K562 (cell line): ENCODE data around the gene MGAT4B. TPM values are rescaled to one million over a fixed set of nuclear protein-coding genes. Genes with fewer than 3 reads are reported as not detected.

Experiments
- HEY1 ChIP-seq: fragments of 250-450 bp; sonication (Bioruptor Pico); IDR thresholded peaks from 2 replicates; pipeline ENCODE4 v1.5.0; 2020; ENCODE audit warnings: mild to moderate bottlenecking, moderate library complexity, borderline replicate concordance
- PHTF2 ChIP-seq: fragments of 250-450 bp; sonication (Bioruptor Pico); IDR thresholded peaks from 2 replicates; pipeline ENCODE4 v1.5.0; 2021; ENCODE audit warnings: mild to moderate bottlenecking
- POLR2G ChIP-seq: fragments of 200-400 bp; formaldehyde crosslinking; IDR thresholded peaks from 2 replicates; pipeline ENCODE4 v1.6.1; 2017; ENCODE audit warnings: low read depth, mild to moderate bottlenecking, antibody characterized with exemption, low read length, moderate library complexity
- POLR2H ChIP-seq: IDR thresholded peaks from 2 replicates; pipeline ENCODE4 v1.6.1; 2016; ENCODE audit warnings: missing genetic modification characterization, low read depth, mild to moderate bottlenecking, control low read depth, missing compliant biosample characterization, moderate library complexity
- RAD21 ChIP-seq, 2 experiments: fragments of 250-450 bp in 1 of 2; fragments of 450-650 bp in 1 of 2; sonication (Bioruptor Pico) in 1 of 2; formaldehyde crosslinking in 1 of 2; IDR thresholded peaks in 1 of 2; conservative IDR thresholded peaks in 1 of 2; 2 replicates each; pipeline versions ENCODE4 v1.4.0 to v1.8.0; 2020 to 2022; ENCODE audit warnings: mild to moderate bottlenecking in 2 of 2, moderate library complexity in 1 of 2
- RBM22 ChIP-seq: fragments of 200-400 bp; formaldehyde crosslinking; IDR thresholded peaks from 2 replicates; pipeline ENCODE4 v1.6.1; 2018; ENCODE audit warnings: low read length, low read depth; ENCODE audit not compliant: poor library complexity, severe bottlenecking
- REST ChIP-seq, 2 experiments: fragments of 450-650 bp; formaldehyde crosslinking in 1 of 2; IDR thresholded peaks; 2 replicates each; pipeline versions ENCODE4 v1.4.0 to v1.6.1; 2014 to 2020; ENCODE audit warnings: mild to moderate bottlenecking in 2 of 2, borderline replicate concordance in 1 of 2, low read depth in 1 of 2
- SMAD1 ChIP-seq: fragments of 150-350 bp; IDR thresholded peaks from 2 replicates; pipeline ENCODE4 v1.6.1; 2014; ENCODE audit warnings: low read length, low read depth; ENCODE audit not compliant: partially characterized antibody
- ZBTB43 ChIP-seq: sonication (generic); formaldehyde crosslinking; IDR thresholded peaks from 2 replicates; pipeline ENCODE4 v1.8.0; 2023; ENCODE audit warnings: mild to moderate bottlenecking, missing genetic modification reagents
- ZFPM2 ChIP-seq: fragments of 250-450 bp; sonication (Bioruptor Pico); IDR thresholded peaks from 2 replicates; pipeline ENCODE4 v1.5.1; 2022; ENCODE audit warnings: mild to moderate bottlenecking
- ZNF41 ChIP-seq: fragments of 250-450 bp; sonication (Bioruptor Pico); conservative IDR thresholded peaks from 2 replicates; pipeline ENCODE4 v1.4.0; 2020; ENCODE audit warnings: mild to moderate bottlenecking
- ZSCAN32 ChIP-seq: fragments of 450-650 bp; formaldehyde crosslinking; IDR thresholded peaks from 2 replicates; pipeline ENCODE4 v1.4.0; 2020; ENCODE audit warnings: mild to moderate bottlenecking, moderate library complexity
- polyA plus RNA-seq, 8 experiments: library from polyadenylated mRNA; depleted of rRNA in 4 of 8; stranded (reverse) in 5 of 8; unstranded in 3 of 8; fragments of >200 nt; fragmentation: Nextera tagmentation in 2 of 8; fragmentation: Illumina TruSeq in 1 of 8; extraction: Ambion mirVana in 2 of 8; extraction: Trizol in 1 of 8; gene quantifications; 2 replicates each; pipeline versions ENCODE4 v1.2.1 to v1.2.3, GENCODE V29; 2011 to 2014; ENCODE audit warnings: inconsistent platforms in 1 of 8, missing spikeins in 1 of 8
- total RNA-seq, 7 experiments: library from RNA; depleted of rRNA in 6 of 7; stranded (reverse); fragments of >200 nt in 6 of 7; fragmentation: Illumina TruSeq in 2 of 7; extraction: Trizol in 2 of 7; gene quantifications; 2 replicates each; pipeline versions ENCODE4 v1.2.1 to v1.2.3, GENCODE V29; 2011 to 2021; ENCODE audit warnings: low replicate concordance in 1 of 7

Gene MGAT4B
- total and polyA plus RNA-seq, 9 of the 15 experiments (the other 6 are each of a cell fraction or from before 2014, with no cell fraction given), result 0.34 to 133 (median 75.4) TPM

GRCh38 chr5:179837076-179838011, 30.7 kb upstream of the MGAT4B start (continued):
- TF ChIP-seq REST (IDR thresholded peaks at IDR 0.05; ENCODE audit: borderline replicate concordance), result 0 out of 2 replicates have a peak, but pooled peaks have one; percentile 4
- 0 out of 2 replicates have a peak, but pooled peaks have one; percentile 50 for TF ChIP-seq REST (CRISPR knock-in tag; IDR thresholded peaks at IDR 0.05; ENCODE audit: low read depth)
- no peak for TF ChIP-seq ZBTB43 (CRISPR knock-in tag)
- 0 out of 2 replicates have a peak, but pooled peaks have one; percentile 42 for TF ChIP-seq ZNF41 (CRISPR knock-in tag)
- peak; percentile 2; the same call in 1 of the 2 replicates for TF ChIP-seq POLR2H (tag)
- TF ChIP-seq PHTF2 (CRISPR knock-in tag), result 0 out of 2 replicates have a peak, but pooled peaks have one; percentile 59
- TF ChIP-seq POLR2G, result peak; percentile 76
- no peak for TF ChIP-seq ZFPM2
- TF ChIP-seq SMAD1, result peak; percentile 39
- peak; percentile 46; the same call in 1 of the 2 replicates for TF ChIP-seq ZSCAN32 (CRISPR knock-in tag)
- TF ChIP-seq RBM22, result peak; percentile 70
- TF ChIP-seq HEY1 (CRISPR knock-in tag), result no peak
- TF ChIP-seq RAD21 (CRISPR knock-in tag; conservative IDR thresholded peaks at IDR 0.05 in 1 of 2, IDR thresholded peaks at IDR 0.05 in 1 of 2), result 0 out of 4 replicates have a peak, but pooled peaks of 1 of the 2 experiments have one; percentile 3
